PC-3 (cell line): ENCODE data around the gene BCL2L11.

Experiments
- EZH2 ChIP-seq: fragments of 300-600 bp; sonication (generic); IDR thresholded peaks from one replicate; pipeline ENCODE4 v1.6.1; 2017; ENCODE audit warnings: antibody characterized with exemption, mild to moderate bottlenecking, low read length; ENCODE audit not compliant: unreplicated experiment
- EZH2phosphoT487 ChIP-seq: fragments of 300-600 bp; sonication (generic); IDR thresholded peaks from 2 replicates; pipeline ENCODE4 v1.6.1; 2018; ENCODE audit warnings: mild to moderate bottlenecking, antibody characterized with exemption, low read length, borderline replicate concordance
- TF ChIP-seq, protein P1 (sequence below): fragments of 300-600 bp; sonication (generic); conservative IDR thresholded peaks from 2 replicates; pipeline ENCODE4 v1.5.1; 2017; ENCODE audit warnings: antibody characterized with exemption, low read depth, mild to moderate bottlenecking, low read length

DNA sequence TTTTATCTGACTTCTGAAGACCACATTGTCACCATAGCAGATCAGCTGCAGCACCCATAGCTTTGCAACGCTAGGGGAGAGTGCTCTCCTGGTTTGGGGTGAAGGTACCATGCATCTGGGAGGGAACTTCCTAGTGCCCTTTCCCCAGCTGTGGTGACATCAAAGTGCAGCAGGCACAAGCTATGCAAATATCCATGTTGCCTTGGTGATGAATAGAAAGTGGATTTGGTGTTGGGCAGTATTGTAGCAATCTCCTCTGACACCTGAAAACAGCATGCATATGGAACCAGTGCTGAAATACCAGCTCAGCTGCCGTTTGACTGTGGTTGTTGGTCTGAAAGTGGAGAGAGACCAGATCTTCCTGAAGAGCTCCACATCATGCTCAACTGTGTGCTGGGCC, 37.1 kb downstream of the BCL2L11 start:
- TF ChIP-seq, protein P1, sequence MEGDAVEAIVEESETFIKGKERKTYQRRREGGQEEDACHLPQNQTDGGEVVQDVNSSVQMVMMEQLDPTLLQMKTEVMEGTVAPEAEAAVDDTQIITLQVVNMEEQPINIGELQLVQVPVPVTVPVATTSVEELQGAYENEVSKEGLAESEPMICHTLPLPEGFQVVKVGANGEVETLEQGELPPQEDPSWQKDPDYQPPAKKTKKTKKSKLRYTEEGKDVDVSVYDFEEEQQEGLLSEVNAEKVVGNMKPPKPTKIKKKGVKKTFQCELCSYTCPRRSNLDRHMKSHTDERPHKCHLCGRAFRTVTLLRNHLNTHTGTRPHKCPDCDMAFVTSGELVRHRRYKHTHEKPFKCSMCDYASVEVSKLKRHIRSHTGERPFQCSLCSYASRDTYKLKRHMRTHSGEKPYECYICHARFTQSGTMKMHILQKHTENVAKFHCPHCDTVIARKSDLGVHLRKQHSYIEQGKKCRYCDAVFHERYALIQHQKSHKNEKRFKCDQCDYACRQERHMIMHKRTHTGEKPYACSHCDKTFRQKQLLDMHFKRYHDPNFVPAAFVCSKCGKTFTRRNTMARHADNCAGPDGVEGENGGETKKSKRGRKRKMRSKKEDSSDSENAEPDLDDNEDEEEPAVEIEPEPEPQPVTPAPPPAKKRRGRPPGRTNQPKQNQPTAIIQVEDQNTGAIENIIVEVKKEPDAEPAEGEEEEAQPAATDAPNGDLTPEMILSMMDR, result no peak
- TF ChIP-seq EZH2 (no peak), EZH2phosphoT487 (no peak)
